ENCODE results near the gene BPHL.

GRCh38 chr6:3086282-3086946, 32.1 kb upstream of the BPHL start:
- TF ChIP-seq EZH2 (IDR thresholded peaks at IDR 0.05; ENCODE audit: borderline replicate concordance, low read depth, low read length, severe bottlenecking) (no peak), CTCF (IDR thresholded peaks at IDR 0.05; ENCODE audit: borderline replicate concordance, extremely low read depth, low read length, poor library complexity, severe bottlenecking) (no peak)
